ENCODE results near the gene PTPRN2.

Gene PTPRN2

GRCh38 chr7:158289761-158290523 is 297.7 kb downstream of the PTPRN2 start:
- no peak for DNase-seq

GRCh38 chr7:158289231-158289630 is 298.4 kb downstream of the PTPRN2 start:
- DNase-seq, result no peak

DNA sequence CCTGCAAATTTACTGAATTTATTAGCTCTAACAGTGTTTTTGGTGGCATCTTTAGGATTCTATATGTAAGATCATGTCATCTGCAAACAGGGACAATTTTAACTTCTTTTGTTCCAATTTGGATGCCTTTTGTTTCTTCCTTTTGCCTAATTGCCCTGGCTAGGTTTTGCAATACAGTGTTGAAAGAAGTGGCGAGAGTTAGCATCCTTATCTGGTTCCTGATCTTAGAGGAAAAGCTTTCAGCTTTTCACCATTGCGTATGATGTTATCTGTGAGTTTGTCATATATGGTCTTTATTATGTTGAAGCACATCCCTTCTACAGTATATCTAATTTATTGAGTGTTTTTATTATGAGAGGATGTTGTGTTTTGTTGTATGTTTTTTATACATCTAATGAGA is 301.4 kb downstream of the PTPRN2 start:
- no peak for DNase-seq

- no peak for DNase-seq
Observed at GRCh38 chr7:158285383-158285770, 302.2 kb downstream of the PTPRN2 start.

GRCh38 chr7:158284617-158285382 is 302.8 kb downstream of the PTPRN2 start:
- no peak for DNase-seq

DNA sequence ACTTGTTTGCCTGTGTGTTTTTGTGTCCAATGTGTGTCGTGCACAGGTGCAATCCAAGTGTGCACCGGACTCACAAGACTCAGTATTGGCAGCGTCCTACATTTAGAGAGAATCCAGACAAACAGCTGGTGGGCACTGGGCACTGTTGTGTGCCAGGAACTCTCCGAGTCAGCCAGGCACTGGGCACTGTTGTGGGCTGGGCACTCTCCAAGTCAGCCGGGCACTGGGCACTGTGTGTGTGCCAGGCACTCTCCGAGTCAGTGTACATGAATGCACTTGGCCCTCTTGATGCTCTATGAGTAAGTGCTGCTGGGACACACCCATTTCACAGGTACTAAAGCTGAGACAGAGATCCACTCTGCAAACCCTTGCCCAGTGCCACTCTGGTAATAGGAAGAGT is 303.5 kb downstream of the PTPRN2 start:
- DNase-seq, result no peak

DNA sequence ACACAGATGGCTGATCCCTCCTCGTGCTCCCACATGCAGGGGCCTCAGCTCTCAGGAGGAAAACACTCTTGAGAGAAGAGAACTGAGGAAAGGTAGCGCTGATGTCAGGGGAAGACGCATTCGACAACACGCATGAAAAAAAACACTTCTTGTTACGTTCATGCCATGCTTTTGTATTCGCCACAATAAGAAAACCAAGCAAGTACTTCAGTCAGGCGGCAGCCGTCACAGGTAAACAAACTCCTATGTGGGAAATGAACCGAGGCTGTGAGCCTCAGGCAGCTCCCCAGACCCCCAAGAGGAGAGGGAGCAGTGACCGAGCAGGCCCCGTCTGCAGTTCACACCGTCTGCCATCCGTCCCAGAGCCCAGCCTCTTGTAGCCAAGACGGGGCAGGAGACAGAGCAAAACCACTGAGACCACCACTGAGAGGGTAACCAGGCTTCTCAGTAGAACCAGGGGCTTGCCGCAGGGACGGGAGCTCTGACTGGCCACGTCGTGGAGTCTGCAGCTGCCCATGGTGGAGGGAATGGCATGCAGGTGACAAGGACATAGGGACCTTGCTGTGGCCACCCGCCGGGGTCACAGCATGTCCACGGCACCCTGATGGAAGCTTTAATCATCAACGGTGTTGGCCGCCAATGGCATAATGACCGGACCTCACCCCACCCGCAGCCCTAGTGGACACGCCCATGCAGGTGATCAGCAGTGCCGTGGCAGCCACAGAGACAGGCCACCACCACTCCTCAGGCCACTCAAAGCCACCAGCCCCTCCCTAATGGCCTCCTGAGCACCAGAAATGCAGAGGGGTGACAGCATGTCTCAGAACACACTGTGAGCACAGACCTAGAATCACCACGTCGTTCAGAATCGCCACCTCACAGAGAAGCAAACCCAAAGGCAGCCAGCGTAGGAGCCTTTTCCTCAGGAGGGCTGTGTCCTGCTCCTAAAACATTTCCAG is 304.3 kb downstream of the PTPRN2 start:
- no peak for DNase-seq

- no peak for DNase-seq
Observed at GRCh38 chr7:158282461-158283001, 305.1 kb downstream of the PTPRN2 start.

DNA sequence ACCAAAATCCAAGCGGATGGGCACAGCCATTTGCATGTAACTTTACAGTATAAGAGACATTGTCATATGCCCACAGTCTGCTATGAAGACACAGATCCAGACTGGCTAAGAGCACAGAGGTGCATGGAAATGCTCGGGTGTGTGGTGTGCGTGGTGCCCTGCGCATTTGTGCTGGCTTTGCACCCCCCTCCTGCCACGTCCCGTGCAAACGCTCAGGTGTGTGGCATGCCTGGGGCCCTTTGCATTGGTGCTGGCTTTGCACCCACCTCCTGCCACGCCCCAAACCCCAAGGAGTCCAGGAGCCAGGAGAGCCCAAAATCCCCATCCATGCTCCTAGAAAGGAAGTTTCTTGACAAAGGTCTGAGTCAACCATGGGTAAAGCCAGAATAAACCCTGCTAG is 306.2 kb downstream of the PTPRN2 start:
- DNase-seq, result no peak

GRCh38 chr7:158280448-158281144 is 307.0 kb downstream of the PTPRN2 start:
- DNase-seq, result no peak

GRCh38 chr7:158279539-158280447 is 307.8 kb downstream of the PTPRN2 start:
- DNase-seq, result no peak

- no peak for DNase-seq
Observed at GRCh38 chr7:158278745-158279320, 308.8 kb downstream of the PTPRN2 start.

- no peak for DNase-seq
Observed at GRCh38 chr7:158277219-158278141, 310.1 kb downstream of the PTPRN2 start.

GRCh38 chr7:158276414-158277218 is 311.0 kb downstream of the PTPRN2 start:
- no peak for DNase-seq

GRCh38 chr7:158275711-158276413 is 311.8 kb downstream of the PTPRN2 start:
- no peak for DNase-seq

GRCh38 chr7:158274996-158275395 is 312.6 kb downstream of the PTPRN2 start:
- no peak for DNase-seq

GRCh38 chr7:158274404-158274811 is 313.2 kb downstream of the PTPRN2 start:
- DNase-seq, result no peak

Data from fibroblast of skin of abdomen (primary cell).